ENCODE results near the gene NACC2.
"Not testable (repeated sequence)": the region's sequence is repeated elsewhere in the genome, so short reads cannot be mapped to it uniquely, and the experiment has no call there.

Gene NACC2

GRCh38 chr9:135979547-135980166 is 115.4 kb downstream of the NACC2 start:
- DNase-seq (ENCODE audit: low read depth in 2 of 2): no peak

DNA sequence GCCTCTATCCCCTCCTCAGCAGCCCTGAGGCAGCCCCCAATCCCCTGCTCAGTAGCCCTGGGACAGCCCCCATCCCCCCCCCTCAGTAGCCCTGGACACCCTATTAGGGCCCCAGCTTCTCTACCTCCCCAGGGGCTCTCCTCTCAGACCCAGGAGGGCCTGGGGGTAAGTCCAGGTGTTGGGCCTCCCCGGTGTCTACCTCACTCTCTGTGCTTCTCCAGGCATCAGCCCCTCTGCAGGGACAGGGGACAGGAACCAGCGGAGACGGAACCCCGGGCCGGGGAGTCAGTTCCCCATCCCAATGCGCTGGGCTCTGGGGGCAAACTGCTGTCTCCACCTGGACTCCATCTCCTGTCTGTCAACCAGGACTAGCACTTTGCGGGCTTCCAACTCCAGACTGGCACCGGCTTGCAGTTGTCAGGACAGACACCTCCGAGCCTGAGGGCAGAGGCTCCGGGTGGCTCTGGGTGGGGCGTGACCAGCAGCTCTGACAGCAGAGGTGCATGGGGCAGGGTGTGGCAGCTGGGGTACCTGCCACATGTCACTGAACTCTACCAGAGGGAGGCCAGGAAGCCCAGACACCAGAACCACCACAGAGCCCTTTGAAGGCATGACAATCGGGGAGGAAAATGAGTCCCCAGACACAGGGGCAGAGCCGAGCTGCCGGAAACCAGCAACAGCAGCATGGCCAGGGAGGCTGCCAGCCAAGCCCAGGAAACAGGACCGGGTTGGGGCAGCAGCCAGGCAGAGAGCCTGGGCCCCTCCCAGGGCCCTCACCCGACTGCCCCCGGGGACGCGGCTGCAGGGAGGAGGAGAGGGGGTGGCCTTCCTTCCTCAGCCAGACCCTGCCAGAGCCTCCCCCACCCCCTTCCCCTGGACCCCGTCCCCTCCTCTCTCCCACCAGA is 116.2 kb downstream of the NACC2 start:
- no peak for DNase-seq (ENCODE audit: low read depth in 2 of 2)

GRCh38 chr9:135976944-135977343 is 118.1 kb downstream of the NACC2 start:
- no peak for DNase-seq (ENCODE audit: low read depth in 2 of 2)

DNA sequence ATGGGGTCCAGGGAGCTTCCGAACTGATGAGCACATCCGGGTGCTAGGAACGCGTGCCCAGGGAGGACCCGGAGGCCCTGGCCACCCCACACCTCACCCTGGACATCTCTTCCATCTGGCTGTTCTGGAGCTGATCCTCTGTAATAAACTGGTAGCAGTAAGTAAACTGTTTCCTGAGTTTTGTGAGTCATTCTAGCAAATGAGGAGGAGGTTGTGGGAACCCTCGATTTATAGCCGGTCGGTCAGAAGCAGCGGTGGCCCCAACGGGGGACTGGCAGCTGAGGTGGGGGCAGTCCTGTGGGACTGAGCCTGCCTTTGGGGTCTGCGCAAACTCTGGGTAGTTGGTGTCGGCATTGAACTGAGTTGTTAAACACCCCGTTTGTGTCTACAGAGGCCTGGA is 118.6 kb downstream of the NACC2 start:
- DNase-seq (ENCODE audit: low read depth in 2 of 2): no peak

- DNase-seq (ENCODE audit: low read depth in 2 of 2): no peak
Observed at GRCh38 chr9:135975834-135976233, 119.3 kb downstream of the NACC2 start.

GRCh38 chr9:135974220-135974573 is 120.9 kb downstream of the NACC2 start:
- DNase-seq (ENCODE audit: low read depth in 2 of 2): no peak

DNA sequence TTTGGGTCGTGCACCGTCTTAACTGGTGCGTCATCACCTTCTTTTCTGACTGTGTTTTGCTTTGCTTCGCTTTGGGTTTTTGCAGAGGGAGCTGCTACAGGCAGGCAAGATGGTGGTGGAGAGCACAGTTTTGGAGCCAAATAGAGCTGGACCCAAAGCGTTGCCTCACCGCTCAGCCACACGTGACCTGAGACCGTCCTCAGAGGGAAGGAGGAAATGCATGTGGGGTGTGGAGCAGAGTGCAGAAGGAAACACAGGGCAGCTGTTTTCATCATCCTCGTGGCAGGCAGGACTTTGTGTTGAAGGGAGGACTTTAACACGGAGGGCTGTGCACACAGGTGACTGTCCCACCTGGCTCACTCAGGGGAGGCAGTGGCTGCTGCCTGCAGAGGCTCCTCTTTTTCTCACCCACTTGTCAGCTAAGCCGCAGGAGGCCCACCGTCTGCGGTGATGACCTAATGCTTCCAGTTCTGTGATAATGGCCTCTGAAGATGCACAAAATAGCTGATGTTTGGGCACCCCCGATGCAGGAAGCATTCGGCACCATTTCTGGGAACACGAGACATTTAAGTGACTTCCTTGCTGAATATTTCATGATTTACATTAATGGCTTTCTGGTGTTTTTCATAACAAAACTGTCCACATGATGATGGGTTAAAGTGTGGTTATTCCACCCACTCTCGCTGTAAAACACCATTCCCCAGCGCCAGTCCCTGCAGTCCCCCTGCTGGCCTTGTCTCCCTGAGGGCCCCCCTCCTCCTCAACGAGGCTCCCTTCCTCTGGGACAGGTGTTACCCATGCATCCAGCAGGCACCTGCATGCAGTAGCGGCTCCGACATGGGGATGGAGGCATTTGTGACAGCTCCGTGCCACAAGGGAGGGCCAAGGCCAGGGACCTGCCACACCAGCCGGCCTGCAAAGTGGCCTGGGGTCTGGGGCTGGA is 121.5 kb downstream of the NACC2 start:
- no peak for DNase-seq (ENCODE audit: low read depth in 2 of 2)

DNA sequence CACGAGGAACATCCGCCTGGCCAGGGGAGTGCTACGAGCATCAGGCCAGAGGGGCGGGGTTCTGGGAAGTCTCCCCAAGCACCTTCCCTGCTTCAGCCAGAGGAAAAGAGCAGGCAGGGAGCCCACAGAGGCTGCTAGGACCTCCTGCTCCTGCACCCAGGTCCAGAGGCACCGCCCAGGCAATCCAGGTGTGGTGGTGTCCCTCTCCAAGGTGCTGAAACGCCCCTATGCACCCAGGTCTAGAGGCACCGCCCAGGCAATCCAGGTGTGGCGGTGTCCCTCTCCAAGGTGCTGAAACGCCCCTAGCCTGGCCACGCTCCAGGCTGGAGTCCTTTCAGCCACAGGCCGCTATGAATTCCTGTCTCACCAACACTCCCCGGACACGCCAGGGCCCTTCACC is 123.2 kb downstream of the NACC2 start:
- no peak for DNase-seq (ENCODE audit: low read depth in 2 of 2)

- DNase-seq (ENCODE audit: low read depth in 2 of 2): no peak
Observed at GRCh38 chr9:135971111-135971766, 123.8 kb downstream of the NACC2 start.

- DNase-seq (ENCODE audit: low read depth in 2 of 2): no peak
Observed at GRCh38 chr9:135970128-135970815, 124.8 kb downstream of the NACC2 start.

- no peak for DNase-seq (ENCODE audit: low read depth in 2 of 2)
Observed at GRCh38 chr9:135969064-135969683, 125.9 kb downstream of the NACC2 start.

- no peak for DNase-seq (ENCODE audit: low read depth in 2 of 2)
Observed at GRCh38 chr9:135968601-135969000, 126.5 kb downstream of the NACC2 start.

- no peak for DNase-seq (ENCODE audit: low read depth in 2 of 2)
Observed at GRCh38 chr9:135968083-135968476, 127.0 kb downstream of the NACC2 start.

DNA sequence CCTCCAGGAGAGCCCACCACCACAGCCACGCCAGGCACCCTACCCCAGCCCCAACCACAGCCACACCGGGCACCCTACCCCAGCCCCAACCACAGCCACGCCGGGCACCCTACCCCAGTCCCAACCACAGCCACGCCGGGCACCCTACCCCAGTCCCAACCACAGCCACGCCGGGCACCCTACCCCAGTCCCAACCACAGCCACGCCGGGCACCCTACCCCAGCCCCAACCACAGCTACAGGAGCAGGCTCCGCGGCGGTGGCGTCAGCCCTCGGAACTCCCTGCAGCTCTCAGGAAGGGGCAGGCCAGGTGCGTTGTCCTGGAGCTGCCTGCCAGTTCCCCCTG is 128.2 kb downstream of the NACC2 start:
- not testable (repeated sequence) for DNase-seq (ENCODE audit: low read depth in 2 of 2)

- no peak for DNase-seq (ENCODE audit: low read depth in 2 of 2)
Observed at GRCh38 chr9:135965124-135965756, 129.8 kb downstream of the NACC2 start.

GRCh38 chr9:135963938-135964337 is 131.2 kb downstream of the NACC2 start:
- no peak for DNase-seq (ENCODE audit: low read depth in 2 of 2)

GRCh38 chr9:135963338-135963737 is 131.8 kb downstream of the NACC2 start:
- DNase-seq (ENCODE audit: low read depth in 2 of 2): no peak

GRCh38 chr9:135962696-135963307 is 132.3 kb downstream of the NACC2 start:
- DNase-seq (ENCODE audit: low read depth in 2 of 2): no peak

- no peak for DNase-seq (ENCODE audit: low read depth in 2 of 2)
Observed at GRCh38 chr9:135961811-135962695, 133.0 kb downstream of the NACC2 start.

All from activated CD8-positive, alpha-beta memory T cell treated with anti-CD3 and anti-CD28 coated beads for 4 hours (primary cell).